Effector memory CD8-positive, alpha-beta T cell (primary cell): ENCODE data around the gene KCNE1.
A peak's percentile ranks its signal among the peaks of the same experiment; 100 is the strongest.
"Not testable (repeated sequence)": the region's sequence is repeated elsewhere in the genome, so short reads cannot be mapped to it uniquely, and the experiment has no call there.

Experiments
- ATAC-seq: fragments of 150-1000 bp; cut with Tn5 transposase; replicated peaks from 2 replicates; pipeline ENCODE4 v1.10.0; 2021; ENCODE audit warnings: mild to moderate bottlenecking, moderate library complexity
- DNase-seq, 3 experiments: peaks; one replicate each; pipeline ENCODE4 v3.0.0; 2021
- H3K27ac Mint-ChIP-seq, 2 donors: one replicate each; pipeline ENCODE4 v1.8.0; 2022; ENCODE audit warnings: mild to moderate bottlenecking in 2 of 2, mixed read lengths in 2 of 2, moderate library complexity in 2 of 2
- H3K27me3 Mint-ChIP-seq, 2 donors: one replicate each; pipeline ENCODE4 v1.8.0; 2022; ENCODE audit warnings: mixed read lengths in 2 of 2
- H3K36me3 Mint-ChIP-seq: one replicate; pipeline ENCODE4 v1.8.0; 2022; ENCODE audit warnings: mild to moderate bottlenecking, moderate library complexity, mixed read lengths; ENCODE audit not compliant: insufficient read depth
- H3K4me1 Mint-ChIP-seq, 2 donors: one replicate each; pipeline ENCODE4 v1.8.0; 2022; ENCODE audit warnings: low read depth in 2 of 2, mixed read lengths in 2 of 2
- H3K4me3 Mint-ChIP-seq, 2 donors: one replicate each; pipeline ENCODE4 v1.8.0; 2022; ENCODE audit warnings: mild to moderate bottlenecking in 2 of 2, mixed read lengths in 2 of 2, moderate library complexity in 2 of 2
- H3K9me3 Mint-ChIP-seq, 2 donors: one replicate each; pipeline ENCODE4 v1.8.0; 2022; ENCODE audit warnings: mixed read lengths in 2 of 2

The KCNE1 gene

GRCh38 chr21:34483854-34484253 lies 28.2 kb downstream of the KCNE1 start:
- H3K27me3 Mint-ChIP-seq, H3K9me3 Mint-ChIP-seq, H3K36me3 Mint-ChIP-seq: not testable (repeated sequence)

DNA sequence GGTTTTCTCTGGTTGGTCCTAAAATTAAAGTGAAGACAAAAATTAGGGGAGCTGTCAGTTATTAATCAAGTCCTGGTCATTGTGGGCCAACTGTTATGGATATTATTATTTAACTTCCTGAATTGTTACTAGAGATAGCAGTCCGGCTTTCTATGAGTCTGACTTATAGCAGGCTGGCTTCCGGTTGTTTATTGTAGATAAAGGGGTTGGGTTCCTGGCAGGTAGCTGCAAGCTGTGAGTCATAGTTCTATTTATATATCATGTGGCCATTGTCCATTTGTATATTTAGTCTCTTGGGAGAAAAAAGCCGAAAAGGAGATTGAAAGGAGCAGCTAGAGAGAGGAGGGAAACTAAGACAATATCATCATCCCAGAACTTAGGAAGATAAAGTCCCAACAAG lies 28.6 kb downstream of the KCNE1 start:
- H3K27ac Mint-ChIP-seq, H3K4me1 Mint-ChIP-seq, H3K9me3 Mint-ChIP-seq, H3K36me3 Mint-ChIP-seq, ATAC-seq, H3K27me3 Mint-ChIP-seq, H3K4me3 Mint-ChIP-seq, DNase-seq: not testable (repeated sequence)

More at GRCh38 chr21:34483854-34484253, 28.2 kb downstream of the KCNE1 start:
- ATAC-seq, H3K27ac Mint-ChIP-seq, DNase-seq, H3K4me1 Mint-ChIP-seq, H3K4me3 Mint-ChIP-seq: not testable (repeated sequence)

- not testable (repeated sequence) for H3K27ac Mint-ChIP-seq, H3K4me1 Mint-ChIP-seq, ATAC-seq, H3K36me3 Mint-ChIP-seq, H3K27me3 Mint-ChIP-seq, H3K4me3 Mint-ChIP-seq, DNase-seq, H3K9me3 Mint-ChIP-seq
Observed at GRCh38 chr21:34467333-34467732, 44.7 kb downstream of the KCNE1 start.

- not testable (repeated sequence) for H3K4me3 Mint-ChIP-seq, H3K27me3 Mint-ChIP-seq, H3K27ac Mint-ChIP-seq, H3K36me3 Mint-ChIP-seq, ATAC-seq, H3K9me3 Mint-ChIP-seq, H3K4me1 Mint-ChIP-seq, DNase-seq
Observed at GRCh38 chr21:34459426-34459825, 52.6 kb downstream of the KCNE1 start.

GRCh38 chr21:34458266-34458665 lies 53.7 kb downstream of the KCNE1 start:
- H3K27ac Mint-ChIP-seq, H3K36me3 Mint-ChIP-seq, ATAC-seq, DNase-seq, H3K4me3 Mint-ChIP-seq, H3K9me3 Mint-ChIP-seq, H3K27me3 Mint-ChIP-seq, H3K4me1 Mint-ChIP-seq: not testable (repeated sequence)

GRCh38 chr21:34456180-34456579 lies 55.8 kb downstream of the KCNE1 start:
- H3K27me3 Mint-ChIP-seq, ATAC-seq, H3K36me3 Mint-ChIP-seq, H3K4me1 Mint-ChIP-seq, DNase-seq, H3K4me3 Mint-ChIP-seq, H3K27ac Mint-ChIP-seq, H3K9me3 Mint-ChIP-seq: not testable (repeated sequence)

DNA sequence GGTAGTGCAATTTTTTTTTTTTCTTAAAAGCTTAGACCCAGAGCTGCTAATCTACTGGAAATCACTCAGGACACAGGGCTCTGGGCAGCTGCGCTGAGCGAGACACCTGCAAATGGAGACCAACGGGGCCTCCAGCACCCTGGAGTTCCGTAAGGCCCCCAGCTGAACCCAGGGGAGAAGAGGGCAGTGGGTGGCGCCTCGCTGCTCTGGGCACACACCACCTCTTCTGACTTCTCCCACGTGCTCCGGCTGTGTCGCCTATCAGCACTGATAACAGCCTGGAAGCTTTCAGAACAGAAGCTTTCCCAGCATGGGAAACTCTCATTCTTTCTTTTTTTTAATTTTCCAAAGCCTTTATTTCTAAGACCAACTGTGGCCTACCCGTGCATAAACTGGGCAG lies 56.4 kb downstream of the KCNE1 start:
- not testable (repeated sequence) for ATAC-seq, H3K4me3 Mint-ChIP-seq, H3K27me3 Mint-ChIP-seq, H3K4me1 Mint-ChIP-seq, H3K36me3 Mint-ChIP-seq, H3K9me3 Mint-ChIP-seq, H3K27ac Mint-ChIP-seq, DNase-seq

DNA sequence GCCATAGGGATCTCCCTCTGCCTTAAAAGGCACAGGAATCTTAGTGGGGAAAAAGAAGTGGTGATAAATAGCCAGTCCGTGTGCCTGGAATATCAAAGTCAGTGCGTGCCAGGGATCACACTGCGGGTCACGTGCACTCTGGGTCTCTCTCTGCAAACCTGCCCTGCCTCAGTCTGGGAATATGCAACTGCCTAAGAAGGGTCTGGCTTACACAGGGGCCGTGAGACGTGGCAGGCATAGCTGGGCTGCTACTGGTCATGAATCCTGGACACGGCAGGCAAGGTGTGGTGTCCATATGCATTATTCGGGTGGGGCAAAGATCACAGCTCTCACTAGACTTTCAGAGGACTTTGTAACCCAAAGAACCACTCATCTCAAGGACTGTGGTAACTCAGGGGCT lies 65.0 kb downstream of the KCNE1 start:
- not testable (repeated sequence) for DNase-seq, H3K27ac Mint-ChIP-seq, H3K4me3 Mint-ChIP-seq, H3K27me3 Mint-ChIP-seq, H3K36me3 Mint-ChIP-seq, ATAC-seq, H3K9me3 Mint-ChIP-seq, H3K4me1 Mint-ChIP-seq

GRCh38 chr21:34443486-34443885 lies 68.5 kb downstream of the KCNE1 start:
- not testable (repeated sequence) for DNase-seq, H3K36me3 Mint-ChIP-seq, H3K27ac Mint-ChIP-seq, H3K4me3 Mint-ChIP-seq, H3K27me3 Mint-ChIP-seq, H3K4me1 Mint-ChIP-seq, H3K9me3 Mint-ChIP-seq
- peak; percentile 44 for ATAC-seq

DNA sequence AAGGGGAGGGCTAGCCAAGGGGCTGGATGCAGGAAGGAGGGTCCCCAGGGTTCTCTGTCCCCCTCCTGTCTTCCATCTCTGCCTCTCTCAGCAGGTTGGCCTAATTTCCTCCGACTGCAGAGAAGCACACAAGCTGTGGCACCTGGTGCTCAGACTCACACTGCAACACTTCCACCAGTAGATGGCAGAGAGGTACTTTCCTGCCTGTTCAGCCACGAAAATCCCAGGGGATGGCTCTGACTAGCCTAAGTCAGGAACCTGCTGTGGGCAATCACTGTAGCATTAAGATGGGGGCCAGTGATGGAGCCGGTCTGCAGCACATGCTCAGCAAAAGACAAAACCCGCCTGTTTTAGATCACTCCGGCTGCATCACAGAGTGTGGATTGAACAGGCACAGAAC lies 82.3 kb downstream of the KCNE1 start:
- not testable (repeated sequence) for ATAC-seq, H3K9me3 Mint-ChIP-seq, H3K4me1 Mint-ChIP-seq, H3K27ac Mint-ChIP-seq, H3K4me3 Mint-ChIP-seq, H3K27me3 Mint-ChIP-seq, DNase-seq, H3K36me3 Mint-ChIP-seq

DNA sequence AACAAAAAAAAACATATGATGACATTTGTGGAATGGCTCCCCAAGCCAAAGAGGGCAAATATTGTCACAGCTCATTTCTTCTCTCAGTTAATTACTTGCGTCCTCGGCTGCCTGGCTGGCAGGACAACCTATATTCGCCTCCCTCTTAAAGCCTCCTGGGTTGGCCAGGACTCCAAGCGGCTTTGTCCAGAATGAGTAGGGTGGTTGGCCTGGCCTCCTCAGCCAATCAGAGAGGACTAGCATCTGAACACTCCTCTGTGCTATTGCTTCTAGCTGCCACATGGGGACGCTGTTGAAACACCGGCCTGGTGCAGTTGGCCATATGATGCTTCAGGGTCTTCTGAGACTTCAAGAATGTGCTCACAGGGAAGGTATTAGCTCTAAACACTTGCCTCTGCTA lies 83.6 kb downstream of the KCNE1 start:
- not testable (repeated sequence) for DNase-seq, H3K27me3 Mint-ChIP-seq, H3K27ac Mint-ChIP-seq, ATAC-seq, H3K4me1 Mint-ChIP-seq, H3K36me3 Mint-ChIP-seq, H3K4me3 Mint-ChIP-seq, H3K9me3 Mint-ChIP-seq

DNA sequence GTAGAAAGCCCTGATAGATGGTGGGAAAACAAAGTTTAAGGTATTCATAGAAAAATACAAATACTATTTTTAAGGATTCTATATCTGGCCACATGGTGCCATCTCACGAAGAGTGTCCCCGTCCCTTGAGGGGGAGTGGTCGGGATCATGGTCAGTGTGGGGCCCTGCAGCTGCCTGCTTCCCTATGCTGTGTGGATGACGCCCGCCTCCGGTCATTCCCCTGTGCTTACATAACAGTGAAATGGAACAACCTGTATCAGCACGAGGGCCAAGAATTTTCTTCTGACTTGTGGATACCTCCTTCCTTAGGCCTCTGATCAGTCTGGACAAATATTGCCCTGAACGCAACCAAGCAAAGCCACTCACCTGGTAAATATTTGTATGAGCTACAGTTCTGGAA lies 84.7 kb downstream of the KCNE1 start:
- H3K9me3 Mint-ChIP-seq, H3K27me3 Mint-ChIP-seq, H3K27ac Mint-ChIP-seq, DNase-seq, H3K4me3 Mint-ChIP-seq, H3K4me1 Mint-ChIP-seq, H3K36me3 Mint-ChIP-seq, ATAC-seq: not testable (repeated sequence)

- H3K4me3 Mint-ChIP-seq, H3K4me1 Mint-ChIP-seq, H3K27ac Mint-ChIP-seq, H3K9me3 Mint-ChIP-seq, H3K27me3 Mint-ChIP-seq, H3K36me3 Mint-ChIP-seq, DNase-seq, ATAC-seq: not testable (repeated sequence)
Observed at GRCh38 chr21:34423805-34424204, 88.2 kb downstream of the KCNE1 start, which contains the start of gene SMIM34. TSS of gene SMIM34 (minus strand) at chr21:34423951. CDS start at chr21:34423839, 112 bp downstream.

GRCh38 chr21:34417448-34418077 lies 94.4 kb downstream of the KCNE1 start:
- H3K27ac Mint-ChIP-seq, H3K36me3 Mint-ChIP-seq, DNase-seq, H3K27me3 Mint-ChIP-seq, H3K9me3 Mint-ChIP-seq, H3K4me3 Mint-ChIP-seq, H3K4me1 Mint-ChIP-seq: not testable (repeated sequence)
- peak; percentile 77 for ATAC-seq

DNA sequence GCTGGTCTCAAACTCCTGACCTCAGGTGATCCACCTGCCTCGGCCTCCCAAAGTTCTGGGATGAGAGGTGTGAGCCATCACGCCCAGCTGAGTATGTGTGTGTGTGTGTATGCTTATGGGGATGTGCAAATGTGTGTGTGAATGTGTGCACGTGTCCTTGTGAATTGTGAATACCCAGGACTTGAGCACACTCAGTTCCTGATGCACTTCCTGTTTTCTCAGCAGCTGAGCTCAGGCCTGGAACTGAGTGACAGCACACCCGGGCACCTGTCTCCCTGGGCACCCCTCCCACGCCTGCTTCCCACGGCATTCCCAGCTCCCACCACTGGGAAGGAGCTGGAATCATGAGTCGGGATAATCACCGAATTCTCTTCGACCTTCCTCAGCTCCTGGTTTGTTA lies 104.7 kb downstream of the KCNE1 start:
- not testable (repeated sequence) for DNase-seq, ATAC-seq, H3K9me3 Mint-ChIP-seq, H3K27me3 Mint-ChIP-seq, H3K4me1 Mint-ChIP-seq, H3K4me3 Mint-ChIP-seq, H3K27ac Mint-ChIP-seq, H3K36me3 Mint-ChIP-seq
